ENCODE measurements around the gene DAAM1.
A peak's percentile ranks its signal among the peaks of the same experiment; 100 is the strongest.

Gene DAAM1

DNA sequence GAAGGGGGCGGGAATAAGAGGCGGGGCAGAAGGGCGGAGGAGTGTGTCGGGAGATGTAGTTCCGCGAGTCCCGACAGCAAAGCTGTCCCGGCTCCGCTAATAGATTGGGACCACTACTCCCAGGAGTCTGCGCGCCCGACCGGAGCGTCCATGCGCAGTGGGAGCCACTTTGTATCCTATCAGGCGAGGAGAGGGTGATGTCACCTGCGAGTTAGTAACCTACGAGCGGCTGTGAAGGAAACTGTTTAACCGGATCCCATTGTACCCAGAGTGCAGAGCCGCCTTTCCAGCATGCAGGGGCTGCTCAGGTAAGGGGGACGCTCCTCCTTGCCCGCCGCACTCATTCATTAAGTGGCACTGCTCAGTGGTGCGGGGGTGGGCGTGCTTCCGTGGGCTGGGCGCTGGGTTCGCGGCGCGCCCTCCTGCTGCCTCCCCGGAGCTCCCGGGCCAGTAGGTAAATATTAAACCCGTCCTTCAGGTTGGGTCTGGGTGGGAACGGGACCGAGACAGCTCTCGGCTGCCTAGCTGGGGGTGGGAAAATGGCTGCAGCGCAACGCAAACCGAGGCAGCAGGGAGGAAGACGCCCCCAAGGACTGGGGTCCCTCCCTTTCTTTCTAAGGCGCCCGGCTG lies at the start of gene DAAM1:
TSS of gene DAAM1 (plus strand) at position 207 of the 630 bp plus-strand sequence. CDS start 74,811 bp downstream, outside the sequence.
- DNase-seq (ENCODE audit: low read depth, low spot score), result peak; percentile 96
- peak within 1 kb of the TSS; percentile 84 for H3K27ac ChIP-seq

DNA sequence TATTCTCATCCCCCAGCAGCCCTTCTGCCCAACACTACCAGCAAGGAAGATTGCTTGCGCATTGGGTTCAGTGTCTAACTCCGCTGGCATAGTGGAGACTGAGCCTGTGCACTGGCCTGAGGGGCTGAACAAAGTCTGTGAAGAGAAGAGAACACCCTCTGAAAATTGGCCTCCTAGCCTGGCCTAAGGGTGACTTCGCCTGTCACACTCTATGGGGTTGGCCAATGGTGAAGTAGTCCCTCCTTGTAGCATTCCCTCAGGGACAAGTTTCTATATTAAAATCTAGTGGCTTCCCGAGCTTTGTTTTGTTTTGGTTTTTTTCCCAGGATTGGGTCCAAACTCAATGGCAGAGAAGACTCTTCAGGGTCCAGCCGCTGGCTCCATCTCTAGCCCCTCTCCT lies 49.1 kb upstream of the DAAM1 start:
- no peak for DNase-seq (ENCODE audit: low read depth, low spot score)
- H3K27ac ChIP-seq, result no peak overlapping the region

DNA sequence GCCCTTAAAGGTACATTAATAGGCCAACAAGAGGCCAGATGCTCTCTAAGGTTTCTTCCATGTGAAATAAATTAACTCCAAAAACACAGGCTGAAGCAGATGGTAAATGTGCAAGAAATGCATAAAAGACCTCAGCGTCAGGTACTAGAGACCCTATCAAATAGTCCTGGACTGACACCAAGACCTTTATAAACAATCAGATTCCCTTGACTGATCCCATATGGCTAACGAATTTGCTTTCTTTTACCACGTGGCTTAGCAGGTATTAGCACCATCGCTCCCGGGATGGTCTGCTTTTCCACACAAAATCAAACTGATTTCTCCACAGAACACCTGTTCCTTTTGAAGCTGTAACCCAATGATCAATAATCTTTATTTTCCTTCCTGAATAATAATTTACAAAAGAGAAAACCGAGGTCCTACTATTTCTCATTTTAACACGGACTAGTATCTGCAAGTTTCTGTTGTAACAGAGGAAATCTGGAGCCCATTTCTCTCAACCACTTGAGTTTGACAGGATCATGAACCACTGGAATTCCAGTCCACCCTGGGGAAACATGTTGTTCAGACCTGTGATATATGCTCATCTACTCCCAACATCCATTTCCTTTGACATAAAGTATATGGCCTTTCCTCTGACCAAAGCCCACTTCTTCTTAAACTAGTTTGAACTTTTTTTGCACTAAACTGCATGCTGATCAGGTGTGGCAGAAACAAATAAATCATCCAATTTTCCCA lies 48.2 kb upstream of the DAAM1 start:
- no peak for DNase-seq (ENCODE audit: low read depth, low spot score)
- H3K27ac ChIP-seq, result no peak overlapping the region

DNA sequence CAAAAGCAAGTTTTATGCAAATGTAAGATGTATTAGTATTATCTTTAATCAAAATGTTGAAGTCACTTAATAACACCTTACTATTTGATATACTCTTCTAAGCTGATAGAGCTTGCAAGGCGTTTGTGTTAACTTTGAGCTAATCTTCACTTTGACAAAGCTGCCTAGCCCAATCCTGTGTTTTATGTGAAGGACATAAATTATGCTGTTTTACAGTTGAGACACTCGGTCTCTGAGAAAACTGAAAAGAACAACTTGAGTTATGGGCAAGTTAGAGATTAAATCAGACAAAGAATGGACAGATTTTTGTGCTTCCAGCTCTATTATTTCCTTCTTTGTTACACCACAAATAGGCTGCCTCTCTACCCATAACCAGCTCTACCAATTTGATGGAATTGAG lies 42.0 kb upstream of the DAAM1 start:
- no peak overlapping the region for H3K27ac ChIP-seq
- no peak for DNase-seq (ENCODE audit: low read depth, low spot score)

DNA sequence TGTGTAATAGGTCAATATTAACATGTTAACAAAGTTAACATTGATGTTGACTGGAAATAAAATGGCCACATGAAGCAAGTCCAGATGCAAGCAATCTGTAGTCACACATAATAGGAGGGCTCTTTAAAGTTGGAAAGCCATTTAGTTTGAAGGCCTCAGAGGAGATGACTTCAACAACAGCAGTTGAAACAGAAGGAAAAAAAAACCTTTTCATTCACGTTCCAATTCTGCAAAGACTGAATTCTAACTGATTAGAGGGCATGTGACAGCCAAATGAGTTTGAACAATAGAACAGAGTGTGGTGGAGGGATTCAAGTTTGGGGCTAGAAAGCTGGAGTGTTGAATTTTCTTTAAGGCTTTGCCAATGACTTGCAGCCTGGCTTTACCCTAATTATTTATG lies 41.5 kb upstream of the DAAM1 start:
- DNase-seq (ENCODE audit: low read depth, low spot score), result no peak
- no peak overlapping the region for H3K27ac ChIP-seq

DNA sequence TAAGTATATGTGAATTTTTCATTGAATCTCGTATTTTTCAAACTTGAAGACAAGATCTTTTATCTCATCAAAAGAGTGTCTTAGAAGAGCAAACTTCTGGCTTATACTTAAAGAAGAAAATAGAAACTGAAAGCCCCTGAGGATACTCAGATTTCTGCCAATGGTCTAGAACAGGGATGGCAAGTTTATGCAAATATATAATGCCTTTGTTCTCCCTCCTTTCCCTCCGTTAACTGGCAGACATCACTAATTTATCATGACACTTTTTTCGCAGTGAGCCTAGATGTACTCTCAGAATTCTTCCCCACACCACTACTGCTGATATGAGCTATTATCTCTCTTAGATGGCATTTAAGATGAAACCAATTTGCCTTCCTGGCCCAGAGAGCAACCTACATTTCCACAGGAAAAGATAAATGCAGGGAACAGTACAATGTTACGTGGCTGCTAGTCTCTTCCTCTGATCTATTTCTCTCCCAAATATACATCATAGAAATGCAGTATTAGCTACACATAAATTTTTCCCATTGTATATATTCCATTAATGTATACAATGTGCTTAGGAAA lies 40.0 kb upstream of the DAAM1 start:
- DNase-seq (ENCODE audit: low read depth, low spot score), result no peak
- H3K27ac ChIP-seq, result no peak overlapping the region

DNA sequence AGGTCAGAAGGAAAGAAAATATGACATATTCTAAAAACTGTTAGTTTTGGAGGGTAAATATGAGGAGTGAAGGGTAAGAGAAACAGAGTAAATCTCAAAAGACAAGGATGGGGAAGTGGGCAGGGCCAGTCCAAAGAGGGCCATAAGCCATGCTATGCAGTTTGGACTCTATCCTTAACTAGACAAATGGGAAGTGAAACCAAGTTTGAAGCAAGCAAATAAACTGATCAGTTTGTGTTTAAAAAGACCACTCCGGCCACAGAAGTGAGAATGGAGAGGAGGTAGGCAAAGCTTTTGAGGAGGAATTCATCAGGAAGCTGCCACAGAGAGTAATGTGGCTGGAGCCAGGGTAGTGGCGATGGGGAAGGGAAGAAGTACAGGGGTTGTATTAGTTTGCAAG lies 37.5 kb upstream of the DAAM1 start:
- no peak overlapping the region for H3K27ac ChIP-seq
- DNase-seq (ENCODE audit: low read depth, low spot score), result no peak

DNA sequence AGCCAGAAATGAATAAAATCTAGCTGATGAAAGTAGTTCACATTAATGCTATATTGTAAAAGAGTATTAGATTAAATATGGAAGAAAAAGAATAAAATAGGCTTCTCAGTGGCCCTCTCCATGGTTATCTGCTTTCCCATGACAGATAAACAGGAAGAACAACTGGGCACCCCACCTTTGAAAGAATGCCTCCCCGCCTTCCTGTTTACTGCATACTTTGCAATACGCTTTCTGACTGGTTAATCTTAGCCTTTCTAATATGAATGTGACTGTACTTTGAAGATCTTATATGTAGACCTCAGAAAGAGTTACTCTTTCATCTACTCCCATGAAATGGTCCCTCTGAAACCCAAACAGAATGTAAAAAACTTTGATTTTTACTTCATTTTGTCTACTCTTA lies 34.1 kb upstream of the DAAM1 start:
- H3K27ac ChIP-seq, result no peak overlapping the region
- DNase-seq (ENCODE audit: low read depth, low spot score), result no peak

DNA sequence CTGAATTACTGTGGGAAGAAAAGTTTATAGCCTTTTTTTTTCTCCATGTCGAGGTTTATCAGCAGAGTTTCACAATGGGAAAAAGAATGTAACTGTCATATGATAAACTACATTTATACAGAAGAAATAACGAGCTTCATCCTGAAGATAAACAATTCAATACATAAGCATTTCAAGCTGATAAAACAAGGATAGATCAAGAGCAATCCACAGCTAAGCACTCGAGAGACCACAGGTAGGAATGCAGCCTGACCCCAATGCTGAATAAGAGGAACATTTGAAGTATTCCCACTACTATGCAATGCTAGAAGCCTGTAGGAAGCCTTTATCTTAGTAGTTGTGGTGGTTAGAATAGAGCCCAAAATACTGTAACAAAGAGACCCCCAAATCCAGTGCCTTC lies 32.6 kb upstream of the DAAM1 start:
- no peak overlapping the region for H3K27ac ChIP-seq
- DNase-seq (ENCODE audit: low read depth, low spot score), result no peak

DNA sequence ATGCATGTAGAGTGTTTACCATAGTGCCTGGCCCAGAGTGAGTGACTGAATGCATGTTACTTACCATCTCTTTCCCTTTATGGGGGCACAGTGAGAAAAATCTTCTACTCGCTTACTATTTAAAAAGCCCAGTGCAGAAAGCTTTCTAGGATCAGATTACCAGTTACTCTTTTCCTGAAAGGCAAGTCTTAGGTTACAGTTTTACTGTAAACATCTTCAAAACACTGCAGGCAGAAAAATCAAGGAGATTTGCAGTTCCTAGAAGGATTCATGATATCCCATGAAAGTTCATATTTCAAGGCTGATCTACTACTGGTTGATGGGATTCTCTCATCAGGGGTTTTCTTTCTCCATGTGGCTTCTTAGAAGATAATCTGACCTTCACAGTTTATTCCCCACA lies 29.3 kb upstream of the DAAM1 start:
- no peak for DNase-seq (ENCODE audit: low read depth, low spot score)
- no peak overlapping the region for H3K27ac ChIP-seq

DNA sequence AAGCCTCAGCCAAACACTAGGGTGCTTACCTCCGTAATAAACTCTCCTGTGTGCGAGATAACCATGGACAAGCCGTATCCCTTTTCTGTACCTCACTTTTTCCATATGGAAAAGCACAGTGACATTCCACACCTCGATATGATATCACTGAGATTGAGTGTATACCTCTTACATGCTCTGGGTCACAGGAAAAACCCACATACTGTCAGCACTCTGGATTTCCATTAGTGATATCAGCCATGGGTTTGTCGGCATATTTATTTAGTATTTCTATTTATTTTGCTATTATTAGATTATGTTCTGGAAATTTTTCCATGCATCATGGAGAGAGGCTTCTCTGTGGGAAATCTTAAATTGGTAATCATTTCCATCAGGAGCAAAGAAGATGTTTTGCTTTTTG lies 28.0 kb upstream of the DAAM1 start:
- DNase-seq (ENCODE audit: low read depth, low spot score), result no peak
- no peak overlapping the region for H3K27ac ChIP-seq

DNA sequence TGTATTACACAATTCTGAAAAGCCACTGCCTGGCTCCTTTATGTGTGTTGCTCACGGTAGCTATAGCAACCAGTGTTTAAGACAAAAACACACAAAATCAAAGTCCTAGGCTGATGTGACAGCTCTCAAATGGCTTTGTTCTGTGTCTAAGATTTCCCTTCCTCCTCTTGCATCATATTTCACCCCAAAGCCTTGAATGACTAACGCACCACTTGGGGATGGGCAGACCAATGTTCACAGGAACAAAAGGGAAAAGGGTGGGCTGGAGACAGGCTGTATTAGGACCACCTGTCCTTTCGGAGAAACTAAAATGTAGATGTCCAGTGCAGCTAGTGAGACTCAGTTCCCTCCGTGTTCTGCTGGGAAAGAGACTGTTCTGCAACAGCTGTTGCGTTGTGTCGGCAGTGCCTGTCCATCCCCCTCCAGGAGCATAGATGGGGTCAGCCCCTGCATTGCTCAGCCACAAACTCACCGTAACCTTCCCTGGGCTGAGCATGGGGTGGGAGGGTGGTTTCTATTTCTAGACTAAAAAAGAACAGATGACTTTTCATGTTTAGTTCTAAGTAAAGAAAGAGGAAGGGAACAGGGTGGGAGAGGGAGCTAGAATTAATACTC lies 26.8 kb upstream of the DAAM1 start:
- DNase-seq (ENCODE audit: low read depth, low spot score), result no peak
- no peak overlapping the region for H3K27ac ChIP-seq

DNA sequence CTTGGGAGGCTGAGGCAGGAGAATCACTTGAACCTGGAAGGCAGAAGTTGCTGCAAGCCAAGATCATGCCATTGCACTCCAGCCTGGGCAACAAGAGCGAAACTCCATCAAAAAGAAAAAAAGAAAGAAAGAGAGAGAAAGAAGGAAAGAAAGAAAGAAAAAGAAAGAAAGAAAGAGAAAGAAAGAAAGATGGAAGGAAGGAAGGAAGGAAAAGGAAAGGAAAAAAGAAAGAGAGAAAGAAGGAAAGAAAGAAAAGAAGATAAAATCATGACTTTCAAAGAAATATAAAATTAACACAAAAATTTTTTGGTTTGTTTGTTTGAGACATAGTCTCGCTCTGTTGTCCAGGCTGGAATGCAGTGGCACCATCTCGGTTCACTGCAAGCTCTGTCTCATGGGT lies 22.2 kb upstream of the DAAM1 start:
- no peak for DNase-seq (ENCODE audit: low read depth, low spot score)
- no peak overlapping the region for H3K27ac ChIP-seq

DNA sequence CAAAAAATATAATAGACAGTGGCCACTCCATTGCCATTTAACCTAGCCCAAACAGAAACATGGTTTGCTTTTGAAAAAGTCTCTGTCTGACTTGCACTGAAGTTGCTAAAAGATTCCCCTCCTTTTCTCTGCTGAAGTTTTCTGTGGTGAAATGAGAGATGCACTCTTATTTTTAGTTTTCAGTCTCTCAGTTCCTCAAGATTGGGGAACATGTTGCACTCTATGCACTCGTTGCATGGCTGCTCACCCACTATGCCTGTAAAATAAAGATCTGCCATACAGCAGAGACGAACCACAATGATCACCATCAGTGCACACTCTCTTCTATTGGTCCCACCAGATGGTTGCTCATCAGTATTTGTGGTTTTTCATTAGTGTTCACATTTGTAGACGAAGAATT lies 13.1 kb upstream of the DAAM1 start:
- DNase-seq (ENCODE audit: low read depth, low spot score), result no peak
- no peak overlapping the region for H3K27ac ChIP-seq

DNA sequence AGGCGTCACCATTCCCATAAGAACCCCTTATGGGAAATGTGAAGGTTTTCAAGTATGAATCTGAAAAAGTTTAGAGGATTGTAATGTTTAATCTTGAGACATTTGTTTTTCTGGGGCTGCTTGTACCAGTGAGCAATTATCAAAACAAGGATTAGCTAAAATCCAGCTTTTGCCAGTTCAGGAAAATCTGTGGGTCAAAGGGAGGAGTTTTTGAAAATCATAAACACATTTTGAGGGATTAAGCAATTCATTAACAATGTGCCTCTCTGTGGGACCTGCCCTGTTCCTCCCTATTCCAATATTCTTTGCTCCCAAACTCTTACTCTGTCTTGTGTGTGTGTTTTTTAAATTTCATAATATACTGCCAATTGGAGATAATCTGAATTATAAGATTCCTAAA lies 11.7 kb upstream of the DAAM1 start:
- no peak overlapping the region for H3K27ac ChIP-seq
- DNase-seq (ENCODE audit: low read depth, low spot score), result no peak

DNA sequence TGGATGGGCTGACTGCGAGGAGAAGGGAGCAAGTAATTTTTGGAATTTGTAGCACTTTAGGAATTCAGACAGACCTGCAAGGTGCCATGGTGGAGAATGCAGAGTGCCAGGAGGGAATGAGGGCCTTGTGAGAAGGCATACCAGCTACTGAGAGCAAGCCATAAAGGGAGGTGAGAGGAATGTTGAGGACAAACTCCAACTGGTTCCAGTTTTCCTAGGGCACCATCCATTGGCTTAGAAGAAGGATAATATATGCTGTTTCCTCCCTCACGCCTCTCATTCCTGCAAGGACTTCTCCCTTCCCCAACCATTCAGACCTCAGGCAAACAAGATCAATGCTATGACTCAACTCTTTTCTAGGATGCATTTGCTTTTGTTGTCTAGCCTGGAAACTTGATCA lies 11.2 kb upstream of the DAAM1 start:
- H3K27ac ChIP-seq, result no peak overlapping the region
- DNase-seq (ENCODE audit: low read depth, low spot score), result no peak

DNA sequence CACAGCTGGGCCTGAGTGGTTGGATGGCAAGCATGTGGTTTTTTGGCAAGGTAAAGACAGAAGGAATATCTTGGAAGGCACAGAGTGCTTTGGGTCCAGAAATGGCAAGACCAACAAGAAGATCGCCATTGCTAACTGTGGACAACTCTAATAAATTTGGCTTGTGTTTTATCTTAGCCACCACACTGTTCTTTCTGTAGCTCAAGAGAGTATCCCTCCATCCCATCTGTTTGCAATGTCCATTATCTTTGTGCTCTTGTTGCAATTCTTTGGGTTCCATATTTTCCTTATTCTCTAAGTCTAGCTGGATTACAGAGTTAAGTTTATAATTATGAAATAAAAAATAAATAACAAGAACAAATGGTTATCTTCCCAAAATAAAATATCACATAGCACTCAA lies 6.7 kb upstream of the DAAM1 start:
- no peak for DNase-seq (ENCODE audit: low read depth, low spot score)
- H3K27ac ChIP-seq, result no peak overlapping the region

DNA sequence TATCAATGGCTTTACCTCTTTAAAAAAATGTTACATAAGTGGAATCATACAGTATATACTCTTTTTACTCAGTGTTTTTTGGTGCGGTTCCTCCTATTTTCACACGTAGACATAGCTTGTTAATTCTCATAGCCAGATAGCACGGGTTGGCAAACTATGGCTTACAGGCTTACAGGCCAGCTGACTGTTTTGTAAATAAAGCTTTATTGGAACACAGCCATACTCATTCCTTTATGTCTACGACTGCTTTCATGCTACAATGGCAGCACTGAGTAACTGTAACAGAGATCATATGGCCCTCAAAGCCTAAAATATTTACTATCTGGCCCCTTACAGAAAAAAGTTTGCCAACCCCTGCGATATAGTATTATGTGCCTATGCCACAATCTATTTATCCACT lies 5.8 kb upstream of the DAAM1 start:
- DNase-seq (ENCODE audit: low read depth, low spot score), result no peak
- H3K27ac ChIP-seq, result no peak overlapping the region

DNA sequence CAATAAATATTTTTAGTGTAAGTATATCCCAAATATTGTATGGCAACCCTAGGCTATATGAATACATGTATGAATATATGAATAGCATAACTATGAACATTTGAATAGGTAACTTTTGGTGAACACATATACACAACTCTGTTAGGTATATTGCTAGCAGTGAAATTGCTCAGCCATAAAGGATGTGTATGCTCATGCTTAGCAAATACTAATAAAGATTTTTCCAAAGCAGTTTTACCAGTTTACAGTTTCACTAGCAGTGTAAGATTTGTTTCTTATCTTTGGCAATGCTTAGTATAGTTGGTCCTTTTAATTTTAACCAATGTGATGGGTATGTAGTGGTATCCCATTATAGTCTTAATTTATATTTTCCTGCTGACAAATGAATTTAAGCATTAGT lies 5.3 kb upstream of the DAAM1 start:
- no peak overlapping the region for H3K27ac ChIP-seq
- DNase-seq (ENCODE audit: low read depth, low spot score), result no peak

DNA sequence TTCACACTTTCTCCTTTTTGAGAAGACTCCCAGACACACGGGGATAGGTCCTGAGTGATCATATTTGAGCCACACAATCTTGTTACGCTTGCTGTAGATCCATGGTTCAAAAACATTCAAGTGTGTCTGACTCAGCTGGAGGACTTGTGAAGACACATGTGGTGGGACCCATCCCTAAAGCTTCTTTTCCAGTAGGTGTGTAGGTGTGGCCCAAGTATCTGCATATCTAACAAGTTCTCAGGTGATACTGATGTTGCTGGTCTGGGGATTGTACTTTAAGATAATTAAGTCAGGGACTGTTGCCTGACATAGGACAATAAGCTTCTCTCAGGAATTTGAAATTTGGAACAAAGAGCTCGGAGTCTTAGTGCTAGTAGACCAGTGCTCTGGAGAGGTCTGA lies 4.1 kb upstream of the DAAM1 start:
- no peak for DNase-seq (ENCODE audit: low read depth, low spot score)
- no peak overlapping the region for H3K27ac ChIP-seq

DNA sequence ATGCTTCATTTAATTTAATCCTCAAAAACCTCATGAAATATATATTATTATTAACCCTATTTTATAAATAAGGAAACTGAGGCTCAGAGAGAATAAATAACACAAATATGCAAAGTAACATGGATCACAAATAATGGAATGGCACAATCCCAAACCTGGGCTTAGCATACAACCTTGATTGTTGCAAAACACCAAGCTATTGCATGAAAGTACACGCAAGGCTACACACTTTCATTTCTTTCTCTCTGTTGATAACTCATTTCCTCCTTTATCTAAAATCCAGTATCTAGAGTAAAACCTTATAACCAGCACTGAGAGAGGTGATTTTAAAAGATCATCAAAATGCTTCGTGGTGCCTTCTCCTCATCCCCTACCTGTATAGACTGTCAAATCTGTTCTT lies 2.8 kb upstream of the DAAM1 start:
- no peak for DNase-seq (ENCODE audit: low read depth, low spot score)
- no peak overlapping the region for H3K27ac ChIP-seq

DNA sequence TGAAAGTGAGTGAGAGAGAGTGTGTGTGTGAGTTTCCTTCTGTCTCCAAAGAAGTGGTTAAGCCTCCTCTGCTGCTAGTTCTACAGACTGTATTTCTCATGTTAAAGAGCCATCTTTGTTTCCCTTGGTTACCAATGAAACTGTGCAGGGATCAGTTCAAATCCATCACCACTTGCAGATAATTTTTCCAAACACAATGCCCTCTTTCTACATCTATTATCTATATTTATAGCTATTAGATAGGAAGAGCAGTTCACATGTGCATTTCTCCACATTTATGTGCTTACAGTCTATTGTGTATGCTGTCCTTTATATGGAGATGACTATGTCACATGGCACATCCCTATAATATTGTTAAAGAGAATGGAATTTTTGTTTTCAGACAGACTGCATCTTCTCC lies 2.2 kb upstream of the DAAM1 start:
- no peak for DNase-seq (ENCODE audit: low read depth, low spot score)

More for the DNA sequence above, 2.2 kb upstream of the DAAM1 start:
- no peak overlapping the region for H3K27ac ChIP-seq

All from epithelial cell of prostate (primary cell).